Panc1 (cell line): ENCODE measurements around the gene PTPRF. TPM values are rescaled to one million over a fixed set of nuclear protein-coding genes. Genes with fewer than 3 reads are reported as not detected.

Experiments used
- ATAC-seq: fragments of 200-7000 bp; cut with Tn5 transposase; 2 replicates; pipeline ENCODE4 v1.9.1; 2020; ENCODE audit warnings: mild to moderate bottlenecking, moderate library complexity
- BruUV-seq: library from RNA; stranded (reverse); fragments of 400-500 nt; replicated peaks from 2 replicates; lab custom pipeline; 2021; lab: Mats Ljungman, UMichigan
- CTCF ChIA-PET: fragments of 300-600 bp; sonication (Branson Sonifier 250); formaldehyde crosslinking; loops from one replicate; lab custom pipeline; 2022; ENCODE audit warnings: antibody characterized with exemption; lab: Charles Lee
- POLR2A ChIA-PET: fragments of 300-600 bp; sonication (Branson Sonifier 250); formaldehyde crosslinking; loops from one replicate; lab custom pipeline; 2022; ENCODE audit warnings: antibody characterized with exemption; lab: Charles Lee
- DNase-seq: peaks from one replicate; pipeline ENCODE4 v3.0.0-alpha.2; 2010; ENCODE audit warnings: low read depth, low spot score
- H3K27ac ChIP-seq: 2 replicates; pipeline ENCODE4 v1.5.1; 2011; ENCODE audit warnings: mild to moderate bottlenecking, low read length, inconsistent platforms
- H3K27me3 ChIP-seq: fragments of 200-500 bp; sonication (Bioruptor generic); 2 replicates; pipeline ENCODE4 v1.6.0; 2014; ENCODE audit warnings: low read length, inconsistent platforms; ENCODE audit not compliant: control insufficient read depth, insufficient read depth
- H3K36me3 ChIP-seq: fragments of 200-500 bp; sonication (Bioruptor generic); 2 replicates; pipeline ENCODE4 v1.5.1; 2014; ENCODE audit warnings: inconsistent platforms, mild to moderate bottlenecking, low read length, moderate library complexity; ENCODE audit not compliant: control insufficient read depth, insufficient read depth
- H3K4me1 ChIP-seq: 2 replicates; pipeline ENCODE4 v1.5.1; 2011; ENCODE audit warnings: inconsistent platforms, mild to moderate bottlenecking, low read length, moderate library complexity; ENCODE audit not compliant: control insufficient read depth, insufficient read depth
- H3K4me3 ChIP-seq, 2 experiments: 2 replicates each; pipeline ENCODE4 v1.5.1; 2011 to 2012; ENCODE audit warnings: low read depth in 2 of 2, low read length in 2 of 2, mild to moderate bottlenecking in 2 of 2, inconsistent platforms in 1 of 2, moderate library complexity in 1 of 2
- H3K9me3 ChIP-seq: fragments of 200-500 bp; sonication (Bioruptor generic); 2 replicates; pipeline ENCODE4 v1.5.1; 2014; ENCODE audit warnings: low read depth, mild to moderate bottlenecking, inconsistent platforms, low read length, moderate library complexity; ENCODE audit not compliant: control insufficient read depth, insufficient read depth
- POLR2AphosphoS5 ChIP-seq: IDR thresholded peaks from 2 replicates; pipeline ENCODE4 v1.6.1; 2012; ENCODE audit warnings: mild to moderate bottlenecking, low read depth, low read length, moderate library complexity
- SIN3A ChIP-seq: IDR thresholded peaks from 2 replicates; pipeline ENCODE4 v1.6.1; 2012; ENCODE audit warnings: low read depth, mild to moderate bottlenecking, low read length, moderate library complexity, borderline replicate concordance; ENCODE audit not compliant: insufficient read depth
- TCF7L2 ChIP-seq: IDR thresholded peaks from 2 replicates; pipeline ENCODE4 v1.6.1; 2011; ENCODE audit warnings: mild to moderate bottlenecking, low read depth, low read length, inconsistent platforms
- in situ Hi-C: cut with HindIII; loops from 2 replicates; pipeline ENCODE4 v1.10.0; 2016; ENCODE audit warnings: low sequenced_read_pairs, low pct_unique_long_range_greater_than_20kb
- intact Hi-C: fragments of 100-400 bp; cut with micrococcal nuclease; formaldehyde crosslinking; loops from one replicate; pipeline ENCODE4 v1.10.0; 2022; ENCODE audit not compliant: unreplicated experiment
- total RNA-seq: library from RNA; stranded (reverse); gene quantifications from one replicate; pipeline ENCODE4 v1.2.1, GENCODE V29; 2021; ENCODE audit not compliant: unreplicated experiment
- TF ChIP-seq, protein P1 (sequence below), 2 experiments: IDR thresholded peaks; 2 replicates each; pipeline ENCODE4 v1.6.1; 2011 to 2012; ENCODE audit warnings: low read depth in 2 of 2, control low read depth in 1 of 2, low read length in 1 of 2, mild to moderate bottlenecking in 1 of 2, moderate library complexity in 1 of 2; ENCODE audit not compliant: insufficient read depth in 1 of 2
- TF ChIP-seq, protein P2 (sequence below): fragments of 450-650 bp; IDR thresholded peaks from 2 replicates; pipeline ENCODE4 v1.5.1; 2017; ENCODE audit warnings: mild to moderate bottlenecking

PTPRF gene
- total RNA-seq, 1 experiment from 2014 or later: 77.5 TPM

DNA sequence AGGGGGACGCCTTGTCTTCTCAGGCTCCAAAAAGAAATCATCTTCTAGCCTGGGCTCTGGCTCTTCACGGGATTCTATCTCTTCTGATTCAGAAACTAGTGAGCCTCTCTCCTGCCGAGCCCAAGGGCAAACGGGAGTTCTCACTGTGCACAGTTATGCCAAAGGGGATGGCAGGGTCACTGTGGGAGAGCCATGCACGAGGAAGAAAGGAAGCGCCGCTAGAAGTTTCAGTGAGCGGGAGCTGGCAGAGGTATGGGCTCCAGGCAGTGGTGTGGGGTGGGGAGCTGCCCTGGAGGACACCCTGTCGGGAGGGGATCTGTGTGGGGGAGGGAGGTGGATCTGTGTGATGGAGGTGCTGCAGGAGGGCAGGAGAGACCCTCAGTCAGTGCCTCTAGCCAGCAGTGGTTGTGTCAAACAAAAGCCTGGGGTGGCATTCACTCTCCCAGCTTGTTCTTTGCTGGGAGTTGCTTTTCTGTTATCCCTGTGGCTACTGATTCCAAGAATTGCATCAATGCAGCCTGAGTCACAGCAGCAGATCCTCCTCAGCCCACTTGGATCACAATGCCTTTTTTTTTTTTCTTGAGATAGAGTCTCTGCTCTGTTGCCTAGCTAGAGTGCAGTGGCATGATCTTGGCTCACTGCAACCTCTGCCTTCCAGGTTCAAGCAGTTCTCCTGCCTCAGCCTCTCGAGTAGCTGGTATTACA is 141.1 kb downstream of the PTPRF start:
- ATAC-seq: no peak
- DNase-seq: no peak
- POLR2A ChIA-PET: no interaction called here
- no peak overlapping the region for H3K4me3 ChIP-seq
- no peaks in the 10 kb centered on the region for H3K9me3 ChIP-seq
- no TSS peak for BruUV-seq
- in situ Hi-C loops (no loop called here), intact Hi-C loops (no loop called here)
- TF ChIP-seq, protein P1, sequence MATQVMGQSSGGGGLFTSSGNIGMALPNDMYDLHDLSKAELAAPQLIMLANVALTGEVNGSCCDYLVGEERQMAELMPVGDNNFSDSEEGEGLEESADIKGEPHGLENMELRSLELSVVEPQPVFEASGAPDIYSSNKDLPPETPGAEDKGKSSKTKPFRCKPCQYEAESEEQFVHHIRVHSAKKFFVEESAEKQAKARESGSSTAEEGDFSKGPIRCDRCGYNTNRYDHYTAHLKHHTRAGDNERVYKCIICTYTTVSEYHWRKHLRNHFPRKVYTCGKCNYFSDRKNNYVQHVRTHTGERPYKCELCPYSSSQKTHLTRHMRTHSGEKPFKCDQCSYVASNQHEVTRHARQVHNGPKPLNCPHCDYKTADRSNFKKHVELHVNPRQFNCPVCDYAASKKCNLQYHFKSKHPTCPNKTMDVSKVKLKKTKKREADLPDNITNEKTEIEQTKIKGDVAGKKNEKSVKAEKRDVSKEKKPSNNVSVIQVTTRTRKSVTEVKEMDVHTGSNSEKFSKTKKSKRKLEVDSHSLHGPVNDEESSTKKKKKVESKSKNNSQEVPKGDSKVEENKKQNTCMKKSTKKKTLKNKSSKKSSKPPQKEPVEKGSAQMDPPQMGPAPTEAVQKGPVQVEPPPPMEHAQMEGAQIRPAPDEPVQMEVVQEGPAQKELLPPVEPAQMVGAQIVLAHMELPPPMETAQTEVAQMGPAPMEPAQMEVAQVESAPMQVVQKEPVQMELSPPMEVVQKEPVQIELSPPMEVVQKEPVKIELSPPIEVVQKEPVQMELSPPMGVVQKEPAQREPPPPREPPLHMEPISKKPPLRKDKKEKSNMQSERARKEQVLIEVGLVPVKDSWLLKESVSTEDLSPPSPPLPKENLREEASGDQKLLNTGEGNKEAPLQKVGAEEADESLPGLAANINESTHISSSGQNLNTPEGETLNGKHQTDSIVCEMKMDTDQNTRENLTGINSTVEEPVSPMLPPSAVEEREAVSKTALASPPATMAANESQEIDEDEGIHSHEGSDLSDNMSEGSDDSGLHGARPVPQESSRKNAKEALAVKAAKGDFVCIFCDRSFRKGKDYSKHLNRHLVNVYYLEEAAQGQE (IDR thresholded peaks at IDR 0.05; ENCODE audit: insufficient read depth in 1 of 2, low read depth in 2 of 2, low read length in 1 of 2): no peak
- TF ChIP-seq TCF7L2 (no peak), POLR2AphosphoS5 (no peak), SIN3A (no peak)
- TF ChIP-seq, protein P2, sequence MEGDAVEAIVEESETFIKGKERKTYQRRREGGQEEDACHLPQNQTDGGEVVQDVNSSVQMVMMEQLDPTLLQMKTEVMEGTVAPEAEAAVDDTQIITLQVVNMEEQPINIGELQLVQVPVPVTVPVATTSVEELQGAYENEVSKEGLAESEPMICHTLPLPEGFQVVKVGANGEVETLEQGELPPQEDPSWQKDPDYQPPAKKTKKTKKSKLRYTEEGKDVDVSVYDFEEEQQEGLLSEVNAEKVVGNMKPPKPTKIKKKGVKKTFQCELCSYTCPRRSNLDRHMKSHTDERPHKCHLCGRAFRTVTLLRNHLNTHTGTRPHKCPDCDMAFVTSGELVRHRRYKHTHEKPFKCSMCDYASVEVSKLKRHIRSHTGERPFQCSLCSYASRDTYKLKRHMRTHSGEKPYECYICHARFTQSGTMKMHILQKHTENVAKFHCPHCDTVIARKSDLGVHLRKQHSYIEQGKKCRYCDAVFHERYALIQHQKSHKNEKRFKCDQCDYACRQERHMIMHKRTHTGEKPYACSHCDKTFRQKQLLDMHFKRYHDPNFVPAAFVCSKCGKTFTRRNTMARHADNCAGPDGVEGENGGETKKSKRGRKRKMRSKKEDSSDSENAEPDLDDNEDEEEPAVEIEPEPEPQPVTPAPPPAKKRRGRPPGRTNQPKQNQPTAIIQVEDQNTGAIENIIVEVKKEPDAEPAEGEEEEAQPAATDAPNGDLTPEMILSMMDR: no peak
- H3K27ac ChIP-seq: no peak overlapping the region
- no peaks in the 10 kb centered on the region for H3K27me3 ChIP-seq
- no peaks in the 10 kb centered on the region for H3K4me1 ChIP-seq
- H3K36me3 ChIP-seq: peaks cover 25% of the 10 kb centered on the region
- CTCF ChIA-PET: interaction anchor here (0.7 kb wide), 1 partner anchor 266 kb away, joined by 5 read pairs; no protein-coding TSS in a partner anchor

DNA sequence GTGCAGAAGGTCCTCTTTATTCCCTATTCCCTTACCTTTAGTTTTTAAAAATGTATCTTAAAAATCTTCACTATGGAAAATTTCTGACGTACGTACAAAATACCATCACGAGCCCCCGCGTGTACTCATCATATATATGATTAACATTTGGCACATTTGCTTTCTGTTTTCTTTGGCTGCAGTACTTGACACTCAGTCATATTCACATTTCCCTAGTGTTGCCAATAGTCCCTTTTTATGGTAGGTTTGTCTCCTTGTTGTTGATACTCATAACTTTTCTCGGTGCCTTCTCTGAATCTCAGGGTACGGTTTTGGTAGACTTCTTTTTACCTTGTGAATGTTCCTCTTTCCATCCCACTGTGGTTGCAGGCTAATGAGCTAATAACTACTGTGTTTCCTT is 142.6 kb downstream of the PTPRF start:
- no peak for TF ChIP-seq SIN3A
- no peak for TF ChIP-seq TCF7L2
- no peak for TF ChIP-seq POLR2AphosphoS5
- TF ChIP-seq, protein P1 (IDR thresholded peaks at IDR 0.05; ENCODE audit: insufficient read depth in 1 of 2, low read depth in 2 of 2, low read length in 1 of 2): no peak
- TF ChIP-seq, protein P2: no peak
- no TSS peak for BruUV-seq
- POLR2A ChIA-PET: no interaction called here
- ATAC-seq (no peak), DNase-seq (no peak)
- Histone ChIP-seq H3K36me3 (peaks cover 25% of the 10 kb centered on the region), H3K9me3 (no peaks in the 10 kb centered on the region), H3K4me3 (no peak overlapping the region), H3K27me3 (no peaks in the 10 kb centered on the region), H3K4me1 (no peaks in the 10 kb centered on the region), H3K27ac (no peak overlapping the region)
- CTCF ChIA-PET: no interaction called here
- in situ Hi-C loops (no loop called here), intact Hi-C loops (no loop called here)
